Gastrocnemius medialis (tissue), 4 donors: ENCODE measurements around the gene FGR.

ENCODE experiments used
- POLR2A ChIP-seq, 2 donors: fragments of 450-650 bp; IDR thresholded peaks; one replicate each; pipeline ENCODE4 v1.6.1; 2017; ENCODE audit warnings: antibody characterized with exemption in 2 of 2, mild to moderate bottlenecking in 2 of 2, moderate library complexity in 2 of 2
- TF ChIP-seq, protein P1 (sequence below), 5 experiments: fragments of 450-650 bp in 3 of 5; fragments of 200-600 bp in 2 of 5; sonication (generic) in 2 of 5; IDR thresholded peaks in 4 of 5; conservative IDR thresholded peaks in 1 of 5; 1 replicate in 4 of 5; 2 replicates in 1 of 5; pipeline ENCODE4 v1.5.1; 2016 to 2019; ENCODE audit warnings: antibody characterized with exemption in 5 of 5, mild to moderate bottlenecking in 3 of 5, moderate library complexity in 3 of 5

DNA sequence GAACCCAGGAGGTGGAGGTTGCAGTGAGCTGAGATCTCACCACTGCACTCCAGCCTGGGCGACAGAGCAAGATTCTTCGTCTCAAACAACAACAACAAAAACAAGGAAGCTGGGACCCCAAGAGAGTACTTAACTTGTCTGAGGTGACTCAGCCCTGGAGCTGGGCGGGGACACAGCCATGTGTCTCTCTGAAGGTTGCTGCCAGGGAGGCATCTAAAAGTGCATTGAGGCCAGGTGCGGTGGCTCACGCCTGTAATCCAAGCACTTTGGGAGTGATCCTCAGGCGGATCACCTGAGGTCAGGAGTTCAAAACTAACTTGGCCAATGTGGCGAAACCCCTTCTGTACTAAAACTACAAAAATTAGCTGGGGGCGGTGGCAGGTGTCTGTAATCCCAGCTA is 29.3 kb upstream of the FGR start:
- TF ChIP-seq, protein P1, sequence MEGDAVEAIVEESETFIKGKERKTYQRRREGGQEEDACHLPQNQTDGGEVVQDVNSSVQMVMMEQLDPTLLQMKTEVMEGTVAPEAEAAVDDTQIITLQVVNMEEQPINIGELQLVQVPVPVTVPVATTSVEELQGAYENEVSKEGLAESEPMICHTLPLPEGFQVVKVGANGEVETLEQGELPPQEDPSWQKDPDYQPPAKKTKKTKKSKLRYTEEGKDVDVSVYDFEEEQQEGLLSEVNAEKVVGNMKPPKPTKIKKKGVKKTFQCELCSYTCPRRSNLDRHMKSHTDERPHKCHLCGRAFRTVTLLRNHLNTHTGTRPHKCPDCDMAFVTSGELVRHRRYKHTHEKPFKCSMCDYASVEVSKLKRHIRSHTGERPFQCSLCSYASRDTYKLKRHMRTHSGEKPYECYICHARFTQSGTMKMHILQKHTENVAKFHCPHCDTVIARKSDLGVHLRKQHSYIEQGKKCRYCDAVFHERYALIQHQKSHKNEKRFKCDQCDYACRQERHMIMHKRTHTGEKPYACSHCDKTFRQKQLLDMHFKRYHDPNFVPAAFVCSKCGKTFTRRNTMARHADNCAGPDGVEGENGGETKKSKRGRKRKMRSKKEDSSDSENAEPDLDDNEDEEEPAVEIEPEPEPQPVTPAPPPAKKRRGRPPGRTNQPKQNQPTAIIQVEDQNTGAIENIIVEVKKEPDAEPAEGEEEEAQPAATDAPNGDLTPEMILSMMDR (IDR thresholded peaks at IDR 0.05 in 4 of 5, conservative IDR thresholded peaks at IDR 0.05 in 1 of 5) = no peak
- TF ChIP-seq POLR2A (IDR thresholded peaks at IDR 0.05) = no peak
